HepG2 (cell line): ENCODE results near the gene DLEC1. TPM values are rescaled to one million over a fixed set of nuclear protein-coding genes. Genes with fewer than 3 reads are reported as not detected.

ENCODE experiments used
- CENPT ChIP-seq: sonication (generic); formaldehyde crosslinking; IDR thresholded peaks from 2 replicates; pipeline ENCODE4 v1.8.0; 2022; ENCODE audit warnings: low read depth, mild to moderate bottlenecking, moderate library complexity, missing genetic modification reagents
- FOXM1 ChIP-seq: sonication (generic); formaldehyde crosslinking; IDR thresholded peaks from 2 replicates; pipeline ENCODE4 v1.5.0; 2020; ENCODE audit warnings: missing genetic modification reagents
- HNF4G ChIP-seq, 2 experiments: sonication (generic) in 1 of 2; formaldehyde crosslinking in 1 of 2; IDR thresholded peaks; 2 replicates each; pipeline versions ENCODE4 v1.4.0 to v1.6.1; 2011 to 2020; ENCODE audit warnings: borderline replicate concordance in 2 of 2, low read depth in 2 of 2, mild to moderate bottlenecking in 2 of 2, low read length in 1 of 2, missing genetic modification reagents in 1 of 2, moderate library complexity in 1 of 2
- KLF15 ChIP-seq: sonication (generic); formaldehyde crosslinking; IDR thresholded peaks from 2 replicates; pipeline ENCODE4 v1.8.1; 2023; ENCODE audit warnings: borderline replicate concordance, mild to moderate bottlenecking, inconsistent platforms, missing genetic modification reagents, mixed read lengths
- LCORL ChIP-seq, 2 experiments: fragments of 450-650 bp in 1 of 2; sonication (generic) in 1 of 2; formaldehyde crosslinking in 1 of 2; IDR thresholded peaks; 2 replicates each; pipeline versions ENCODE4 v1.5.0 to v1.6.1; 2017 to 2020; ENCODE audit warnings: antibody characterized with exemption in 1 of 2, missing genetic modification reagents in 1 of 2
- NAIF1 ChIP-seq: sonication (generic); formaldehyde crosslinking; IDR thresholded peaks from 2 replicates; pipeline ENCODE4 v1.5.0; 2020; ENCODE audit warnings: mild to moderate bottlenecking, missing genetic modification reagents, borderline replicate concordance
- PTBP1 ChIP-seq: fragments of 200-400 bp; formaldehyde crosslinking; IDR thresholded peaks from 2 replicates; pipeline ENCODE4 v1.6.1; 2018; ENCODE audit warnings: low read length, low read depth; ENCODE audit not compliant: poor library complexity, severe bottlenecking
- SP4 ChIP-seq: sonication (generic); formaldehyde crosslinking; IDR thresholded peaks from 2 replicates; pipeline ENCODE4 v1.8.1; 2023; ENCODE audit warnings: mild to moderate bottlenecking, missing genetic modification reagents
- STAG1 ChIP-seq: sonication (generic); formaldehyde crosslinking; IDR thresholded peaks from 2 replicates; pipeline ENCODE4 v1.4.0; 2020; ENCODE audit warnings: missing genetic modification reagents
- STAT5B ChIP-seq: sonication (generic); formaldehyde crosslinking; IDR thresholded peaks from 2 replicates; pipeline ENCODE4 v1.4.0; 2020; ENCODE audit warnings: missing genetic modification reagents
- ZMYM4 ChIP-seq: sonication (generic); formaldehyde crosslinking; IDR thresholded peaks from 2 replicates; pipeline ENCODE4 v1.8.1; 2023; ENCODE audit warnings: mild to moderate bottlenecking, missing genetic modification reagents
- ZNF331 ChIP-seq: sonication (generic); formaldehyde crosslinking; IDR thresholded peaks from 2 replicates; pipeline ENCODE4 v1.4.0; 2020; ENCODE audit warnings: missing genetic modification reagents
- ZNF333 ChIP-seq: sonication (generic); formaldehyde crosslinking; IDR thresholded peaks from 2 replicates; pipeline ENCODE4 v1.4.0; 2020; ENCODE audit warnings: mild to moderate bottlenecking, missing genetic modification reagents, borderline replicate concordance
- ZNF441 ChIP-seq: sonication (generic); formaldehyde crosslinking; IDR thresholded peaks from 2 replicates; pipeline ENCODE4 v1.7.0; 2021; ENCODE audit warnings: missing genetic modification reagents, borderline replicate concordance
- ZNF749 ChIP-seq: sonication (generic); formaldehyde crosslinking; IDR thresholded peaks from 2 replicates; pipeline ENCODE4 v1.8.0; 2022; ENCODE audit warnings: mild to moderate bottlenecking, missing genetic modification reagents, moderate library complexity, borderline replicate concordance
- ZSCAN20 ChIP-seq: sonication (generic); formaldehyde crosslinking; IDR thresholded peaks from 2 replicates; pipeline ENCODE4 v1.4.0; 2020; ENCODE audit warnings: missing genetic modification reagents, mild to moderate bottlenecking, borderline replicate concordance
- polyA plus RNA-seq, 8 experiments: library from polyadenylated mRNA; depleted of rRNA in 3 of 8; stranded (reverse) in 7 of 8; unstranded in 1 of 8; fragments of >200 nt; fragmentation: Illumina TruSeq in 4 of 8; extraction: Trizol in 4 of 8; gene quantifications; 2 replicates each; pipeline versions ENCODE4 v1.2.1 to v1.2.3, GENCODE V29; 2011 to 2016; ENCODE audit warnings: low read depth in 4 of 8, missing spikeins in 1 of 8, mixed read lengths in 1 of 8; ENCODE audit not compliant: insufficient read depth in 1 of 8
- total RNA-seq, 5 experiments: library from RNA; depleted of rRNA; stranded (reverse); fragments of >200 nt; fragmentation: Illumina TruSeq; extraction: Trizol; gene quantifications; 2 replicates each; pipeline ENCODE4 v1.2.3, GENCODE V29; 2016; ENCODE audit warnings: low read depth in 1 of 5
- TF ChIP-seq, protein P1 (sequence below): sonication (generic); formaldehyde crosslinking; IDR thresholded peaks from 2 replicates; pipeline ENCODE4 v1.5.1; 2020; ENCODE audit warnings: mild to moderate bottlenecking, moderate library complexity, missing genetic modification reagents
- TF ChIP-seq, protein P2 (sequence below): sonication (generic); formaldehyde crosslinking; IDR thresholded peaks from 2 replicates; pipeline ENCODE4 v1.5.1; 2020; ENCODE audit warnings: missing genetic modification reagents, mild to moderate bottlenecking, borderline replicate concordance
- TF ChIP-seq, protein P3 (sequence below): sonication (generic); formaldehyde crosslinking; IDR thresholded peaks from 2 replicates; pipeline ENCODE4 v1.8.0; 2022; ENCODE audit warnings: missing genetic modification reagents, low read depth, mild to moderate bottlenecking, borderline replicate concordance
- TF ChIP-seq, protein P4 (sequence below): sonication (generic); formaldehyde crosslinking; IDR thresholded peaks from 2 replicates; pipeline ENCODE4 v1.8.1; 2023; ENCODE audit warnings: mild to moderate bottlenecking, missing genetic modification reagents
- TF ChIP-seq, protein P5 (sequence below): sonication (generic); formaldehyde crosslinking; IDR thresholded peaks from 2 replicates; pipeline ENCODE4 v1.5.0; 2020; ENCODE audit warnings: missing genetic modification reagents
- TF ChIP-seq, protein P6 (sequence below): IDR thresholded peaks from 2 replicates; pipeline ENCODE4 v1.6.1; 2016

Gene DLEC1
- total and polyA plus RNA-seq, 2 of the 13 experiments (the other 11 are each of a cell fraction or from before 2014, with no cell fraction given) = 0.09 TPM; not detected in 1

DNA sequence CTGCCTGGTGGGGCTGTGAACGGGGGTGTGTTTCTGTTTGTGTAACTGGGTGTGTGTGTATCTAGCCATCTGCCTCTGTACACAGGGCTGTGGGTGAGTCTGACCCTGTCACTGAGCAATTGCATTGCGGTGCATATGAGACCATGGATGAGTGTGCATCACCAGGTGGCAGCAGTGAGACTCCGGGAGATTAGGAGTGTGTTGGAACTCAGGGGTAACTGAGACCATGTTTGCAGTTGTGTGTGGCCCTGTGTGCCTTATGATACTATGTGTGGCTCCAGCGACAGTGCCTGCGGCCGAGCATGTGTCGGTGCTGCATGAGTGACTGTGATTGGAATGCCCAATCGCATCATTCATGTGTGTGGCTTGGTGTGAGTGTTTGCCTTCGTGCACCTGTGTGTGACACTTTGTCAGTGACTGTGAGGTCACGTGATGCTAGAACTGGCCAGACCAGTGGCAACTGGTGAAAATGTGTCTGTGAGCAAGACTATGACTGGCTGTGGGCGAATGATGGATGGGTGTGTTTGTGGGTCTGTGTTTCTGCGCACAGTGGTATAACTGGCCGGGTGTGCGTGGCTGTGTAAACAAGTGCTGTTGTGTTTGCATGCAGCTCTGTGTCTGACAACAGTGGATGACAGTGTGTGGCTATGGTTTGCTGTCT is 34.5 kb upstream of the DLEC1 start (continued):
- TF ChIP-seq PTBP1 (no peak), STAT5B (CRISPR knock-in tag) (no peak), ZNF333 (no peak), SP4 (peak; percentile 13; the same call in 1 of the 2 replicates), ZMYM4 (CRISPR knock-in tag) (peak; percentile 25; the same call in 1 of the 2 replicates), ZNF331 (peak; percentile 84), CENPT (CRISPR knock-in tag) (no peak; the same call in 1 of the 2 replicates), LCORL (IDR thresholded peaks at IDR 0.05) (no peak), LCORL (CRISPR knock-in tag; IDR thresholded peaks at IDR 0.05) (no peak), ZSCAN20 (CRISPR knock-in tag) (no peak), KLF15 (no peak), NAIF1 (CRISPR knock-in tag) (no peak), STAG1 (CRISPR knock-in tag) (peak; percentile 75), HNF4G (IDR thresholded peaks at IDR 0.05; ENCODE audit: borderline replicate concordance, low read depth, low read length) (no peak), HNF4G (CRISPR knock-in tag; IDR thresholded peaks at IDR 0.05; ENCODE audit: borderline replicate concordance, low read depth) (no peak), ZNF749 (CRISPR knock-in tag) (no peak; the same call in 1 of the 2 replicates), FOXM1 (0 out of 2 replicates have a peak, but pooled peaks have one; percentile 62), ZNF441 (CRISPR knock-in tag) (no peak)
- TF ChIP-seq, protein P1, sequence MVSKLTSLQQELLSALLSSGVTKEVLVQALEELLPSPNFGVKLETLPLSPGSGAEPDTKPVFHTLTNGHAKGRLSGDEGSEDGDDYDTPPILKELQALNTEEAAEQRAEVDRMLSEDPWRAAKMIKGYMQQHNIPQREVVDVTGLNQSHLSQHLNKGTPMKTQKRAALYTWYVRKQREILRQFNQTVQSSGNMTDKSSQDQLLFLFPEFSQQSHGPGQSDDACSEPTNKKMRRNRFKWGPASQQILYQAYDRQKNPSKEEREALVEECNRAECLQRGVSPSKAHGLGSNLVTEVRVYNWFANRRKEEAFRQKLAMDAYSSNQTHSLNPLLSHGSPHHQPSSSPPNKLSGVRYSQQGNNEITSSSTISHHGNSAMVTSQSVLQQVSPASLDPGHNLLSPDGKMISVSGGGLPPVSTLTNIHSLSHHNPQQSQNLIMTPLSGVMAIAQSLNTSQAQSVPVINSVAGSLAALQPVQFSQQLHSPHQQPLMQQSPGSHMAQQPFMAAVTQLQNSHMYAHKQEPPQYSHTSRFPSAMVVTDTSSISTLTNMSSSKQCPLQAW = no peak
- TF ChIP-seq, protein P2, sequence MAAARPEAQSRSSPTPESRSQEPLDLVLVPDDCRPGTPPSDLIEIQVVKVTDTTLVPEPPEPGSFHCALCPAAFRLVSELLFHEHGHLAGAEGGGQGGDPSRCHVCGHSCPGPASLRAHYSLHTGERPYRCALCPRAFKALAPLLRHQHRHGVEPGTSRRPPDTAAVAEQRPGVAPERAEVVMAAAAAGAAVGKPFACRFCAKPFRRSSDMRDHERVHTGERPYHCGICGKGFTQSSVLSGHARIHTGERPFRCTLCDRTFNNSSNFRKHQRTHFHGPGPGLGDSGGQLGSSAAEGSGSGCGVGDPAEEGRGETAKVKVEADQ (CRISPR knock-in tag) = no peak; the same call in 1 of the 2 replicates
- TF ChIP-seq, protein P3, sequence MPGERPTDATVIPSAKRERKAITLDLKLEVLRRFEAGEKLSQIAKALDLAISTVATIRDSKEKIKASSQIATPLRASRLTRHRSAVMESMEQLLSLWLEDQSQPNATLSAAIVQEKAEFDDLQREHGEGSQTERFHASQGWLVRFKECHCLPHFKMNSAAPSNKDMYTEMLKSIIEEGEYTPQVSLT = no peak
- TF ChIP-seq, protein P4, sequence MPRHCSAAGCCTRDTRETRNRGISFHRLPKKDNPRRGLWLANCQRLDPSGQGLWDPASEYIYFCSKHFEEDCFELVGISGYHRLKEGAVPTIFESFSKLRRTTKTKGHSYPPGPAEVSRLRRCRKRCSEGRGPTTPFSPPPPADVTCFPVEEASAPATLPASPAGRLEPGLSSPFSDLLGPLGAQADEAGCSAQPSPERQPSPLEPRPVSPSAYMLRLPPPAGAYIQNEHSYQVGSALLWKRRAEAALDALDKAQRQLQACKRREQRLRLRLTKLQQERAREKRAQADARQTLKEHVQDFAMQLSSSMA (CRISPR knock-in tag) = no peak
- TF ChIP-seq, protein P5, sequence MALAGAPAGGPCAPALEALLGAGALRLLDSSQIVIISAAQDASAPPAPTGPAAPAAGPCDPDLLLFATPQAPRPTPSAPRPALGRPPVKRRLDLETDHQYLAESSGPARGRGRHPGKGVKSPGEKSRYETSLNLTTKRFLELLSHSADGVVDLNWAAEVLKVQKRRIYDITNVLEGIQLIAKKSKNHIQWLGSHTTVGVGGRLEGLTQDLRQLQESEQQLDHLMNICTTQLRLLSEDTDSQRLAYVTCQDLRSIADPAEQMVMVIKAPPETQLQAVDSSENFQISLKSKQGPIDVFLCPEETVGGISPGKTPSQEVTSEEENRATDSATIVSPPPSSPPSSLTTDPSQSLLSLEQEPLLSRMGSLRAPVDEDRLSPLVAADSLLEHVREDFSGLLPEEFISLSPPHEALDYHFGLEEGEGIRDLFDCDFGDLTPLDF = no peak
- TF ChIP-seq, protein P6, sequence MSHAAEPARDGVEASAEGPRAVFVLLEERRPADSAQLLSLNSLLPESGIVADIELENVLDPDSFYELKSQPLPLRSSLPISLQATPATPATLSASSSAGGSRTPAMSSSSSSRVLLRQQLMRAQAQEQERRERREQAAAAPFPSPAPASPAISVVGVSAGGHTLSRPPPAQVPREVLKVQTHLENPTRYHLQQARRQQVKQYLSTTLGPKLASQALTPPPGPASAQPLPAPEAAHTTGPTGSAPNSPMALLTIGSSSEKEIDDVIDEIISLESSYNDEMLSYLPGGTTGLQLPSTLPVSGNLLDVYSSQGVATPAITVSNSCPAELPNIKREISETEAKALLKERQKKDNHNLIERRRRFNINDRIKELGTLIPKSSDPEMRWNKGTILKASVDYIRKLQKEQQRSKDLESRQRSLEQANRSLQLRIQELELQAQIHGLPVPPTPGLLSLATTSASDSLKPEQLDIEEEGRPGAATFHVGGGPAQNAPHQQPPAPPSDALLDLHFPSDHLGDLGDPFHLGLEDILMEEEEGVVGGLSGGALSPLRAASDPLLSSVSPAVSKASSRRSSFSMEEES = 0 out of 2 replicates have a peak, but pooled peaks have one; percentile 47
